Measurements from ENCODE around the gene PDE4B.

DNA sequence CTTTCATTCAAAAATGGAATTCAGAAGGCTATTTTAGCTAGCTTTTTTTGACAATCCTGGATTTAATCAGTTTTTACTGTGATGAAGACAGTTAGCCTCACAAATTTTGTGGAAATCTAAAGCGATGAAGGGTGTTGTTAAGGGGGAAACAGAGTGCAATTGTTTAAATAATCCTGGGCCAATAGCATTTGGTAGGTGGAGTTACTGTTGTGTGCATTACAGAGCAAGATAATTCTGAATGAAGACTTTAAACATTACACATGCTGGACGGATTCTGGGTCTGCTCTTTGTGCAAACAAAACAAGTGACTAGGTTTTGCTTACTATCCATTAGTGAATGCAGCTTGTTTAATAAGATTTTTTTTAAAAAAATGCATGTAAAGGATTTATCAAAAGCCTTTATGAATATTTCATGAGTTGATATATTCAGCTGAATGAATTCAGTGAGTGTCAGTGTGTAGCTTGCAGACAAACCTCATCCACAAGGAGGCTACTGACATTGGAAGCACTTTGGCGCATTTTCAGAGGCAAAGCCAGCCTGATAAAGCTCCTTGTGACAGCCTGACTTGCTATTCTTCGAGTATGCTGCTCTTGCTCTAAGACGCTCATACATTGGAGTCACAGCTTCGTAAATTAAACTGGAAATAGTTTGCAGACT lies 199.6 kb downstream of the PDE4B start:
- TF ChIP-seq, protein P1, sequence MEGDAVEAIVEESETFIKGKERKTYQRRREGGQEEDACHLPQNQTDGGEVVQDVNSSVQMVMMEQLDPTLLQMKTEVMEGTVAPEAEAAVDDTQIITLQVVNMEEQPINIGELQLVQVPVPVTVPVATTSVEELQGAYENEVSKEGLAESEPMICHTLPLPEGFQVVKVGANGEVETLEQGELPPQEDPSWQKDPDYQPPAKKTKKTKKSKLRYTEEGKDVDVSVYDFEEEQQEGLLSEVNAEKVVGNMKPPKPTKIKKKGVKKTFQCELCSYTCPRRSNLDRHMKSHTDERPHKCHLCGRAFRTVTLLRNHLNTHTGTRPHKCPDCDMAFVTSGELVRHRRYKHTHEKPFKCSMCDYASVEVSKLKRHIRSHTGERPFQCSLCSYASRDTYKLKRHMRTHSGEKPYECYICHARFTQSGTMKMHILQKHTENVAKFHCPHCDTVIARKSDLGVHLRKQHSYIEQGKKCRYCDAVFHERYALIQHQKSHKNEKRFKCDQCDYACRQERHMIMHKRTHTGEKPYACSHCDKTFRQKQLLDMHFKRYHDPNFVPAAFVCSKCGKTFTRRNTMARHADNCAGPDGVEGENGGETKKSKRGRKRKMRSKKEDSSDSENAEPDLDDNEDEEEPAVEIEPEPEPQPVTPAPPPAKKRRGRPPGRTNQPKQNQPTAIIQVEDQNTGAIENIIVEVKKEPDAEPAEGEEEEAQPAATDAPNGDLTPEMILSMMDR (IDR thresholded peaks at IDR 0.05): no peak
- TF ChIP-seq POLR2A (IDR thresholded peaks at IDR 0.05) (no peak), EP300 (IDR thresholded peaks at IDR 0.05) (no peak)
